Fibroblast of villous mesenchyme (primary cell): Measurements from ENCODE around the gene ARMH2. TPM values are rescaled to one million over a fixed set of nuclear protein-coding genes. Genes with fewer than 3 reads are reported as not detected.
"Not testable (repeated sequence)": the region's sequence is repeated elsewhere in the genome, so short reads cannot be mapped to it uniquely, and the experiment has no call there.

Experiments
- DNase-seq: peaks from one replicate; pipeline ENCODE4 v3.0.0-alpha.2; 2010; ENCODE audit warnings: low read depth
- H3K4me3 ChIP-seq: 2 replicates; pipeline ENCODE4 v1.5.1; 2011; ENCODE audit warnings: low read depth, mild to moderate bottlenecking, low read length
- CTCF ChIP-seq: IDR thresholded peaks from 2 replicates; pipeline ENCODE4 v1.5.1; 2012; ENCODE audit warnings: low read depth, mild to moderate bottlenecking, low read length; ENCODE audit not compliant: insufficient read depth
- total RNA-seq: library from RNA; depleted of rRNA; stranded (reverse); fragments of >200 nt; gene quantifications from 2 replicates; pipeline ENCODE4 v1.2.3, GENCODE V29; 2012

Gene ARMH2
- total RNA-seq, 1 donor = not detected

GRCh38 chr6:24768361-24768760 lies 30.4 kb downstream of the ARMH2 start:
- no peak for TF ChIP-seq CTCF
- DNase-seq = no peak
- no peak overlapping the region for H3K4me3 ChIP-seq

- DNase-seq = peak; percentile 48
- H3K4me3 ChIP-seq = no peak overlapping the region
- peak; percentile 41 for TF ChIP-seq CTCF
Measured at GRCh38 chr6:24766680-24767462, 31.8 kb downstream of the ARMH2 start.

- not testable (repeated sequence) for H3K4me3 ChIP-seq
Measured at GRCh38 chr6:24765968-24766367, 32.7 kb downstream of the ARMH2 start.

GRCh38 chr6:24764833-24765828 lies 33.6 kb downstream of the ARMH2 start:
- DNase-seq = not testable (repeated sequence)

More at GRCh38 chr6:24765968-24766367, 32.7 kb downstream of the ARMH2 start:
- DNase-seq = not testable (repeated sequence)

GRCh38 chr6:24763578-24763977 lies 35.1 kb downstream of the ARMH2 start:
- H3K4me3 ChIP-seq = no peak overlapping the region
- no peak for DNase-seq
- TF ChIP-seq CTCF = no peak

More at GRCh38 chr6:24764833-24765828, 33.6 kb downstream of the ARMH2 start:
- not testable (repeated sequence) for H3K4me3 ChIP-seq

GRCh38 chr6:24761851-24762250 lies 36.9 kb downstream of the ARMH2 start:
- no peak for DNase-seq
- no peak overlapping the region for H3K4me3 ChIP-seq
- no peak for TF ChIP-seq CTCF

- DNase-seq = no peak
- no peak overlapping the region for H3K4me3 ChIP-seq
- no peak for TF ChIP-seq CTCF
Measured at GRCh38 chr6:24761193-24761835, 37.4 kb downstream of the ARMH2 start.
